Adipocyte (in vitro differentiated cells): ENCODE measurements around the gene EIF4B.

Experiments used
- DNase-seq: peaks from one replicate; pipeline ENCODE4 v3.0.0-alpha.2; 2015; ENCODE audit warnings: low read depth
- H3K27me3 ChIP-seq: replicated peaks from 2 replicates; pipeline ENCODE4 v1.7.0; 2013; ENCODE audit warnings: mild to moderate bottlenecking, low read length, moderate library complexity; ENCODE audit not compliant: control insufficient read depth, insufficient read depth
- H3K36me3 ChIP-seq: 2 replicates; pipeline ENCODE4 v1.7.0; 2013; ENCODE audit warnings: low read length, mild to moderate bottlenecking, moderate library complexity; ENCODE audit not compliant: control insufficient read depth, insufficient read depth, severe bottlenecking
- H3K4me1 ChIP-seq: 2 replicates; pipeline ENCODE4 v1.7.0; 2013; ENCODE audit warnings: mild to moderate bottlenecking, low read length, moderate library complexity; ENCODE audit not compliant: control insufficient read depth, insufficient read depth
- H3K4me3 ChIP-seq: 2 replicates; pipeline ENCODE4 v1.7.0; 2013; ENCODE audit warnings: mild to moderate bottlenecking, low read length, moderate library complexity
- H3K9ac ChIP-seq: 2 replicates; pipeline ENCODE4 v1.7.0; 2013; ENCODE audit warnings: mild to moderate bottlenecking, low read length, moderate library complexity
- H3K9me3 ChIP-seq: 2 replicates; pipeline ENCODE4 v1.7.0; 2013; ENCODE audit warnings: mild to moderate bottlenecking, low read length, moderate library complexity; ENCODE audit not compliant: control insufficient read depth

EIF4B gene

DNA sequence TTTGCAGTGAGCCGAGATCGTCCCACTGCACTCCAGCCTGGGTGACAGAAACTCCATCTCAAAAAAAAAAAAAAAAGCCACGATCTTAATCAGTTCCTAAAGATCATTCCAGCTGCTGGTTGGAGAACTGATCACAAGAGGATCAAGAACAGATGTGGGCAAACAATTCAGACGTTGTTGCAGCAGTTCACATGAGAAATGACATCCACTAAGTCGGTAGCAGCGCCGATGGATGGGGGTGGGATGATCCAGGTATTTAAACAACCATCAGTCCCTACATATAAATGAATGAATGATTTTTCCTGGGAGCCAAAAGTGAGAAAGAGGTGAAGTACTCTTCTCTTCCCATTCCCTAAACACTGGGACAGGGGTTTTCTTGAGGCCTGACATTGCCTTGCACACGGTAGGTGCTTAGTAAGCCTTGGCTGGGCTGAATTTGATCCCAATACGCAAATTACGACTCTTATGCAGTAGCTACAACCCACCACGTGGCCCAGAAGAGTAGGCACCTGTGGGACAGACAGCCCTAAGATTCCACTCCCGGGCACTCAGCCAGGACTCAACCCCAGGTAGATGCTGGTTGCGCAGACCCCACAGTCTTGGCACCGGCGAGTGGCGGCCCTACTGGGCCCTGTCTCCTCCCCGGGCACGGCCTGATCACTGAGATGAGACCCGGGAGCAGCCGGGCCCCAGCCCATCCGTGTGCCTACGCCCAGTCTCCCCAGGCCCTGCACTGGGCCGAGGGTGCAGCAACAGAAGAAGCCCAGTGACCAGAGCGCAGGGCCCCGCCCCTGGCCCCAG, 72.4 kb downstream of the EIF4B start:
- peak overlapping the region; percentile 93 for H3K9ac ChIP-seq
- peak; percentile 63 for DNase-seq
- peaks cover 29% of the 10 kb centered on the region for H3K36me3 ChIP-seq
- peaks cover 38% of the 10 kb centered on the region for H3K4me1 ChIP-seq
- H3K4me3 ChIP-seq, result peak overlapping the region; percentile 82
- H3K27me3 ChIP-seq, result no peaks in the 10 kb centered on the region
- no peaks in the 10 kb centered on the region for H3K9me3 ChIP-seq

DNA sequence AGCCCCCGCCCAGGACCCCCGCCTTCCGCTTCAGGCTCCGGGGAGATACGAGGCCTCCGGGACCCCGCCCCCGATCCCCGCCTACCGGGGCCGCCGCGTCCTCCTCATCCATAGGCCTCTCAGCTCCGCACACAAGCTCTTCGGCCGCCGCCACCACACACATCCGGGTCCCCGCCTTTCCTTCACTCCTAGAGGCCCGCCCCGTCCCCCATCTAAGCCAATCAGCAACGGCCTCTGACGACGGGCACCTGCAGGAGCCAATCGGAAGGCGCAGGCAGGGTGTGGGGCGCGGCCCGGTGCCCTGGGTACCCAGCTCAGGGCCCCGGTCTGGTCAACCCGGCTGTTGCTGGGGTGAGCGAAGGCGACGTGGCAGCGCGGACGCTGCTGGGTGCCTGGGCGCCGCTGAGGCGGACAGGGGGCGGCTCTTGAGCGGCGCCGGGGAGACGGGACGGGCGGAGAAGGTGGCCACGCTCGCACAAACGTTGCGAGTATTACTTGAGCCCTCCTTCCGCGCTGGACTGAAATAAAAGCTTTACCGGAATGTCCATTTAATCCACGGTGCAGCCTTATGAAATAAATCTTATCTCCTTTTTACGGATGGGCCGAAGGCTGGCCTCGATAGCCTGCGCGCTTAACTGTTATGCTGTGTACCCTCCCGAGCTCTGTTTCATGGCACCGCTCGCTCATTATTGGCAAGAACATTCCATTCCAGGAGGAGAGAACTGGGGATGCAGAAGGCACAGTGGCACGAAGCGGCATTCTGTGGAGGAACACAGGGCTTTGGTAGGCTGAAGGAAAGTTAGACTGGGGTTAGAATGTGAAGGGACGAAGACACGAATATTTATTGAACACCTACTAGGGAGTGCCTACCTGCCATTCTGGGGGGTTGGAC, 73.2 kb downstream of the EIF4B start, which contains the start of gene SPRYD3:
Gene SPRYD3 (minus strand): TSS at position 165 of the 892 bp plus-strand sequence. CDS start 57 bp downstream, at position 108.
- peak within 1 kb of the TSS; percentile 98 for H3K9ac ChIP-seq
- DNase-seq, result peak; percentile 98

DNA sequence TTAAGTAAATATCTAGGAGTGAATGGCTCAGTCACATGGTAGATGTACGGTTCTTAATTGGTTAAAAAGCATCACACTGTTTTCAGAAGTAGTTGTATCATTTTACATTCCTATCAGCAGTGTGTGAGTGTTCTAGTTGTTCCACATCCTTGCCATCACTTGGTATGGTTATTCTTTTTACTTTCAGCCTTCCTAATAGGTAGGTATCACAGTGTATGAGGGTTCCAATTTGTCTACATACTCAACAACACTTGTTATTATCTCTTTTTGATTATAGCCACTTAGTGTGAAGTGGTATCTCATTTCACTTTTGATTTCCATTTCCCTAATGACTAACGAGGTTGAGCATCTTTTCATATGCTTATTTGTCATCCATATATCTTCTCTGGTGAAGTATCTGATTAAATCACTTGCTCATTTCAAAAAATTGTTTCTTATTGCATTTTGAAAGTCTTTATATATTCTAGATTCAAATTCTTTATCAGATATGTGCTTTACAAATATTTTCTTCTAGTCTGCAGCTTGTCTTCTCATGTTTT, 76.5 kb downstream of the EIF4B start:
- H3K36me3 ChIP-seq, result no peaks in the 10 kb centered on the region
- H3K4me1 ChIP-seq, result peaks cover 27% of the 10 kb centered on the region
- H3K9ac ChIP-seq, result no peak overlapping the region
- no peak for DNase-seq
- no peaks in the 10 kb centered on the region for H3K27me3 ChIP-seq
- no peak overlapping the region for H3K4me3 ChIP-seq
- no peaks in the 10 kb centered on the region for H3K9me3 ChIP-seq

More for the DNA sequence above, 73.2 kb downstream of the EIF4B start, which contains the start of gene SPRYD3:
- peaks cover 30% of the 10 kb centered on the region for H3K4me1 ChIP-seq
- H3K4me3 ChIP-seq, result peak within 1 kb of the TSS; percentile 89
- no peaks in the 10 kb centered on the region for H3K27me3 ChIP-seq
- H3K9me3 ChIP-seq, result no peaks in the 10 kb centered on the region
- peaks cover 29% of the 10 kb centered on the region for H3K36me3 ChIP-seq

DNA sequence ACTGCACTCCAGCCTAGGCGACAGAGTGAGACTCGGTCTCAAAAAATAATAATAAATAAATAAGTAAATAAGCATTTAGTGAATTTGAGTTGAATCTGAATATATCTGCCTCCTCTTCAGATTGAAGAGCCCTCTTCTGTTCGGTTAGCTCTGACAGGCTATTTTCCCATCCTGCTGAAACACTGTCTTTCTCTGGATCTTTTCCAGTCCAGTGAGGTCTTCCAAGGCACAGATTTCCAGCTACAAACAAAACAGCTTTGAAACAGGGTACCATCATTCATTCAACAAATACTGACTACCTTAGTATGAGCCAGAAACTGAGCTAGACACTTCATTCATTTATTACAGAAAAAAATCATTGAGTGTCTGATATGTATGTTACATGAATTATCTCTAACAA, 80.1 kb downstream of the EIF4B start:
- H3K9ac ChIP-seq, result no peak overlapping the region
- H3K36me3 ChIP-seq, result no peaks in the 10 kb centered on the region
- no peak overlapping the region for H3K4me3 ChIP-seq
- H3K27me3 ChIP-seq, result no peaks in the 10 kb centered on the region
- peaks cover 4% of the 10 kb centered on the region for H3K4me1 ChIP-seq
- no peak for DNase-seq
- no peaks in the 10 kb centered on the region for H3K9me3 ChIP-seq

DNA sequence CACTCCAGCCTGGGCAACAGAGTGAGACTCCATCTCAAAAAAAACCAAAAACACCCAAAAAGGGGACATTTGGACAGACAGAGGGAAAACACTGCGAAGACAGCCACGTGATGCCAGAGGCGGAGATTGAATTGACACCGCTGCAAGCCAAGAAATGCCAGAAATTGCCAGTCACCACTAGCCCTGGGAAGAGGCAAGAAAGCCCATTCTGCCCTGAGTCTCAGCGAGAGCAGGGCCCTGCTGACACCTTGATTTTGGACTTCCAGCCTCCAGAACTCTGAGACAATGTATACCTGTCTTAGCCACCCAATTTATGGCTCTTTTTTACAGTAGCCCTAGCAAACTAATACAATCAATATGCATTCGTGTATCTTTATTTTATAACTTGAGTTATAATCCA, 83.8 kb downstream of the EIF4B start:
- Histone ChIP-seq H3K4me1 (peaks cover 18% of the 10 kb centered on the region), H3K9ac (no peak overlapping the region), H3K27me3 (no peaks in the 10 kb centered on the region), H3K9me3 (no peaks in the 10 kb centered on the region), H3K36me3 (no peaks in the 10 kb centered on the region), H3K4me3 (no peak overlapping the region)
- DNase-seq, result no peak

DNA sequence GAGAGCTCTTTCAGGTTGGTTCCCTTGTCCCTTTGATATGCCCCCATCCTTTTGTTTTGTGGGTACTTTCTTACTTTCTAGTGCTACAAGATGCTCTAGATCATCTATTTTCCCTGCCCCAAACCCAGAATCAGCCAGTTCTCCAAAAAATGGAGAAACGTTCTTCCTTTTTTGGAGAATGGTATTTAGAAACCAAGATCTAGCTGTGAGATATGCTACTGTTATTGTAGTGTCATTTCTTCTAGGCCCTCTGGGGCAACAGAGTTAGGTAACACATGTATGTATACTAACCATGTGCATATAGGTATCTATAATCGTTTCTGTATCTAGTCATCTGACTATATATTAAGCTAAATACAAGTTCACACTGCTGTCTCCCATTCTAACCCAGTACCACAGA, 84.3 kb downstream of the EIF4B start:
- Histone ChIP-seq H3K9ac (no peak overlapping the region), H3K36me3 (no peaks in the 10 kb centered on the region), H3K27me3 (no peaks in the 10 kb centered on the region), H3K9me3 (no peaks in the 10 kb centered on the region), H3K4me3 (no peak overlapping the region), H3K4me1 (peaks cover 18% of the 10 kb centered on the region)
- DNase-seq, result peak; percentile 28

DNA sequence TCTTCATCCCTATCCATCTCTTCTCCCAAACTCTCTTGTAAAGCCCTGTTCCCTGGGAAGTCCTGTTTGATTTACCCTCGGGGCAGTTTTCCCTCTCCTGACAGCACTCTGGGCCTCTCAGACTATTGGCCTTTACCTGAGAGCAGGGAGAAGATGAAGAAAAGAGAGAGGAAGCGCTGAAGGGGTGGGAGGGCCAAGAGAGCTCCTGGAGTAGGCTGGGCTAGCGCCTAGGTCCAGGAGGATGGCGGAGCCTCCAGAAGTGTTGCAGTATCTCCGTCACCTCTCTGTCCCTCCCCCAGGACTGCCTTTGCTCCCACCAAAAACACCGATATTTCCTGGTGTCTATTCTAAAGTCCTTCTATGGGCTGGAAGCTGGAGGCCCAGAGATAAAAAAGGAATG, 85.5 kb downstream of the EIF4B start:
- H3K4me3 ChIP-seq, result no peak overlapping the region

More for the DNA sequence above, 85.5 kb downstream of the EIF4B start:
- H3K27me3 ChIP-seq, result no peaks in the 10 kb centered on the region
- H3K9ac ChIP-seq, result no peak overlapping the region
- H3K9me3 ChIP-seq, result no peaks in the 10 kb centered on the region
- H3K36me3 ChIP-seq, result no peaks in the 10 kb centered on the region
- DNase-seq, result no peak
- peaks cover 28% of the 10 kb centered on the region for H3K4me1 ChIP-seq
